GM21619 (cell line): Measurements from ENCODE around the gene JMJD8.
"Not testable (repeated sequence)": the region's sequence is repeated elsewhere in the genome, so short reads cannot be mapped to it uniquely, and the experiment has no call there.

Experiments used
- ATAC-seq: cut with Tn5 transposase; IDR thresholded peaks from one replicate; pipeline ENCODE4 v1.9.1; 2021; ENCODE audit not compliant: unreplicated experiment

JMJD8 gene

GRCh38 chr16:693364-693763, 9.2 kb upstream of the JMJD8 start:
- no peak for ATAC-seq

GRCh38 chr16:692356-693108, 8.4 kb upstream of the JMJD8 start:
- no peak for ATAC-seq

GRCh38 chr16:691242-691641, 7.1 kb upstream of the JMJD8 start:
- not testable (repeated sequence) for ATAC-seq

- no peak for ATAC-seq
These were observed 5.2 kb upstream of the JMJD8 start for GRCh38 chr16:689175-689897.

GRCh38 chr16:687499-687898, 3.4 kb upstream of the JMJD8 start:
- ATAC-seq, result no peak

- no peak for ATAC-seq
These were observed 2.5 kb upstream of the JMJD8 start for GRCh38 chr16:686459-687260.

GRCh38 chr16:685967-686366, 1.8 kb upstream of the JMJD8 start:
- no peak for ATAC-seq

- ATAC-seq, result no peak
These were observed 995 bp upstream of the JMJD8 start for GRCh38 chr16:684961-685696.

- no peak for ATAC-seq
These were observed 601 bp downstream of the JMJD8 start for GRCh38 chr16:683396-684070.

GRCh38 chr16:682493-683395, 1.4 kb downstream of the JMJD8 start:
- no peak for ATAC-seq

- no peak for ATAC-seq
These were observed 2.2 kb downstream of the JMJD8 start for GRCh38 chr16:681746-682427.

GRCh38 chr16:680967-681745, 3.0 kb downstream of the JMJD8 start:
- no peak for ATAC-seq

GRCh38 chr16:680625-680945, 3.5 kb downstream of the JMJD8 start:
- no peak for ATAC-seq

GRCh38 chr16:679814-680624, 4.1 kb downstream of the JMJD8 start, which contains the start of gene STUB1:
Gene STUB1, plus strand, starts transcription at chr16:680410. Its CDS starts 116 bp downstream, at chr16:680526.
- no peak for ATAC-seq

- ATAC-seq, result no peak
These were observed 5.0 kb downstream of the JMJD8 start for GRCh38 chr16:678858-679813.

GRCh38 chr16:678209-678857, 5.8 kb downstream of the JMJD8 start:
- no peak for ATAC-seq
